GDM1 (cell line): ENCODE data around the gene BPTF.
"Not testable (repeated sequence)": the region's sequence is repeated elsewhere in the genome, so short reads cannot be mapped to it uniquely, and the experiment has no call there.

ENCODE experiments used
- DNase-seq: peaks from one replicate; lab custom pipeline; 2025; lab: John Stamatoyannopoulos, UW

Gene BPTF

DNA sequence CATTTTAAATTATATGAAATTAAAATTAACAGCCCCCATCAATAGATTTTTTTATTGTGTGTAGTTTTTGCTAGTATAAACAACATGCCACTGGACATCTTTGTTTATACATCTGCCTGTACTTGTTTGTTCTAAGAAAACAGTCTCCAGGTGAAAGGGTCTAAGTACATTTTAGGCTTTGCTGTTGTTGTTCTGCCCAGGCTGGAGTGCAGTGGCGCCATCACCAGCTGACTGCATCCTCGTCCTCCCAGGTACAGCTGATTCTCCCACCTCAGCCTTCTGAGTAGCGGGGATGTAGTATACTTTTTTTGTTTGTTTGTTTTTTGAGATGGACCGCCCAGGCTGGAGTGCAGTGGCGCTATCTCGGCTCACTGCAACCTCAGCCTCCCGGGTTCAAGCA is 145.5 kb downstream of the BPTF start:
- DNase-seq = no peak

DNA sequence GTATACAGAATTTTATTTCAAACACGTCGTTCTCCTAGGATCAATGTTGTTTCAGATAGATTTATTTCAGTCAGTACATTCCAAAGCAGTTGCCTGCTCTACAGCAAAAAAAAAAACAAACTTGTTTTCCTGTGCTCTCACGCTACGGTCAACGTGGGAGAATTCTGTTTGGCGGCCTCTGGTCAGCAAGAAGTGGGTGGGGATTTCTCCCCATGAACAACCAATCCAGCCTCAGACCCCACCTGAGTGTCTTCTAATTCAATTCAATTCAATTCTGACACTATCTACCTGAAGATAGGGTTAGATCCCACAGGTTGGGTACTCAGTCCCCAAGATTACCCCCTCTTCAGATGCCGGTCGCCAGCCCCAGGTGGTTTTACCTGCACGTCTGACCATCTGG is 148.9 kb downstream of the BPTF start:
- no peak for DNase-seq

GRCh38 chr17:67974598-67975066 is 149.3 kb downstream of the BPTF start:
- DNase-seq = no peak

DNA sequence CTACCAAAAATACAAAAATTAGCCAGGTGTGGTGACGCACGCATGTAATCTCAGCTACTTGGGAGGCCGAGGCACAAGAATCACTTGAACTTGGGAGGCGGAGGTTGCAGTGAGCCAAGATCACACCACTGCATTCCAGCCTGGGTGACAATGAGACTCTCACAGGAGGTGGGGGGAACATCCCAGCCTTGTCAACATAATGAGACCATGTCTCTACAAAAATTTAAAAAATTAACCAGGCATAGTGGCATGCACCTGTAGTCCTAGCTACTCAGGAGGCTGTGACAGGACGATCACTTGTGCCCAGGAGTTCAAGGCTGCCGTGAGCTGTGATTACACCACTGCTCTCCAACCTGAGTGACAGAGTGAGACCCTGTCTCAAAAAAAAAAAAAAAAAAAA is 151.0 kb downstream of the BPTF start:
- not testable (repeated sequence) for DNase-seq

GRCh38 chr17:67980456-67980855 is 155.2 kb downstream of the BPTF start:
- DNase-seq = no peak

DNA sequence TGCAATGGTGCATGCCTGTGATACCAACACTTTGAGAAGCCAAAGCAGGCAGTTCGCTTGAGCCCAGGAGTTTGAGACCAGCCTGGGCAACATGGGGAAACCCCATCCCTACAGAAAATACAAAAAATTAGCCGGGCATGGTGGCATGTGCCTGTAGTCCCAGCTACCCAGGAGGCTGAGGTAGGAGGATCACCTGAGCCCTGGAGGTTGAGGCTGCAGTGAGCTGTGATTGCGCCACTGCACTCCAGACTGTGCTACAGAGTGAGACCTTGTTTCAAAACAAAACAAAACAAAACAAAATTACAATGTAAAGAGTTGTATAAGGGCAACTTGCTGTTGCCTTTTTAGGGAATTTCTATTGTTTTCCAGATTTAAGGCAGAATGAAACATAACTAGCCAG is 155.6 kb downstream of the BPTF start:
- DNase-seq = not testable (repeated sequence)

DNA sequence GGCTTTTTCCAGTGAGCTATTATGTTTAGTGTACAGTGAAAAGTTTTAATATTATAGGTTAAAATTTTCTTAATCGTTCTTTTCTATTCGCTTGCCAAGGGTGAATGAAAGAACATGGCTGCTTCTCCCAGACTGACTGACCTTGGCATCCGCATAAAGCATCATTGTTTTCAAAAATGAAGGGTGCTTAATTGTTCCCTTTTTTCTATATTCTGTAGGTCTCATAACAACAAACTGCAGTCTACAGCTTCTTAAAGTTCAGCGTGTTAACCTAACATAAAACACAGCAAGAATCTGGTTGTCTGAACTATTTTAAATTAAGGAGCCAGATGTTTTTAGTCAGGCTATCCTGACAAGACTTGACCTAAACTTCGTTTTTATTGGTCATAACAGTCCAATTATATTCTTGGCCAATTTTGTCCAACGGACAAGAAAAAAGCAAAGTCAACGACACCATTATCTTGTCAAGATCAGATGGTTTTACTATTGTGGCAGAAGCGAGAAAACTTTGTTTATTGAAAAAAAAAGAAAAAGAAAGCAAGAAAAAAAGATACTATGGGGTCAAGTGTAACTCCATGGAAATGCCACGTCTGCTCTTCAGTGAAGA is 156.8 kb downstream of the BPTF start:
- no peak for DNase-seq

GRCh38 chr17:67982686-67983382 is 157.5 kb downstream of the BPTF start:
- DNase-seq = no peak

DNA sequence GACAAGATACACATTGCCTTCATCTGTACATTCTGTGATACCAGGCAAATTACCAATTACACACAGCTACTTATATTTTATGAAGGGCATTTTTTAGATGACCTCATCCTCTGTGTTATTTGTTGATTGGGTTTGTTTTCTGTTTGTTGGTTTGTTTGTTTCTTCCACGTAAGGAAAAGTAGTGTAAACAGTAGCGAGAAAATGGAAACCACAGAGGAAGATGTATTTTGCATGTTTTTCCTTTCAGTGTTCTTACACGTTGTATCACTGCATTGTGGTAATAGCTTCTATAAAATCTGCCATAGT is 158.0 kb downstream of the BPTF start:
- no peak for DNase-seq

- DNase-seq = no peak
Measured at GRCh38 chr17:67990909-67991308, 165.6 kb downstream of the BPTF start.

- no peak for DNase-seq
Measured at GRCh38 chr17:67992548-67993152, 167.3 kb downstream of the BPTF start.

- DNase-seq = peak; percentile 76
Measured at GRCh38 chr17:67993153-67993997, 168.1 kb downstream of the BPTF start.

DNA sequence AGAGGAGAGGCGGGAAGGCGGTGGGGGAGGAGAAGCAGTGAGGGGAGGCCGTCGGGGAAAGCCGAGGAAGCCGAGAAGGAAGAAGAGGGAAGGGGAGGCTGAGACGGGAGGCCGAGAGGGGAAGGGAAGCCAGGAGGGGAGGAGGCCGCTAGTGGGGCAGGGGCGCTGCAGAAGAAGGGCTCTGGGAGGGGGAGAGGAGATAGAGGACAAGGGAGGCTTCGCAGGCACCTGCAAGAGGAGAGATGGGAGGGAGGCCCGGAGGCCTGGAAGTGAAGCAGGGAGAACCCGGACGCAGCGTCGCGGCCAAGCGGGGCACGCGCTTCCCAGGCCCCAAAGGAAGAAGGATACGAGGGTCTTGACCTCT is 168.7 kb downstream of the BPTF start:
- DNase-seq = no peak

- DNase-seq = no peak
Measured at GRCh38 chr17:67994817-67995569, 169.7 kb downstream of the BPTF start.

GRCh38 chr17:67995570-67996263 is 170.4 kb downstream of the BPTF start:
- no peak for DNase-seq

DNA sequence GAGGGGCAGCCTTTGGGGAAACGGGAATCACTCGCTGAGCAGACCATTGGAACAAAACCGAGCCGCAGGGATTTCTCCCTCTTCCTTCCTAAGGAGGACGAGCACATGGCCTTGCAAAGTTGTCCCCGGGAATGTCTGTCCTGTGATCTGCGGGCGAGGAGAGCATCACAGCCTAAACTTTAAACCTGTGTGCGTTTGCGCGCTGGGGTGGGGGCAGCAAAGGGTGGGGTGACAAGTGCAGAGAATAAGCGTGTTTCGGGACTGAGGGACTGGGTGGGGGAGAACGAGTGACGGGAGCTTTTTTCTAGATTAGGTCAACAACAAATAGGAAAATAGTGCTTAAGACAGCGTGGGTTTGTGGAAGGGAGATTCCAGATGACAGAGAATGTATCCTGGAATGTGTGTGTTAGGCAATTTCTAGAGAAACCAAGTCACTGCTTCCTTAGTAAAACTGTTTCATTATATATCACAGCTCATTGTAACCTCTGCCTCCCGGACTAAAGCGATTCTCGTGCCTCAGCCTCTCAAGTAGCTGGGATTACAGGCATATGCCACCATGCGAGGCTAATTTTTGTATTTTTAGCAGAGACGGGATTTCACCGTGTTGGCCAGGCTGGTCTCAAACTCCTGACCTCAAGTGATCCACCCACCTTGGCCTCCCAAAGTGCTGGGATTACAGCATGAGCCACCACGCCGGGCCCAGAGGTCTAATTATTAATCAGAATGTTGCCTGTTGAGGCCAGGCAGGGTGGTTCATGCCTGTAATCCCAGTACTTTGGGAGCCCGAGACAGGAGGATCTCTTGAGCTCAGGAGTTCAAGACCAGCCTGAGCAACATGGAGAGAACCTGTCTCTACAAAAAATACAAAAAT is 171.2 kb downstream of the BPTF start, which contains the start of gene C17orf58:
TSS of gene C17orf58 (minus strand) at position 169 of the 871 bp plus-strand sequence. CDS start 271 bp downstream, outside the sequence.
- DNase-seq = not testable (repeated sequence)

DNA sequence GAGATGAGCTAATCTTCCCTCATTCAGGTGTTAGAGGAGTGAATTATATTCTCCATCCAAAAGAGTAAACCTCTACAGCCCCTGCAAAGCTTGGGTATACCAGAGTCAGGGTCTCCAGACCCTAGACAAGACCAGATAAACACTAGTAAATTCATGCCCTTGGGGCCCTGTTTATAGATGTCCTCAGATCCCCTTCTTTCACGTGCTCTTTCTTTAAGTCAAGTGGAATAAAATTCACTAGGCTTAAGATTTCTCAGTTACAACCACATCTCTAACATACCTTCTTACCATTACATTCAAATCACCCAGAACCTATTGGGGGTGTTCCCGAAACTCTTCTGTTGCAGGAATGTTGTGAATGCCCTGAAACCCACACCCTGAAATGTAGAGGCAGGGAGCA is 173.2 kb downstream of the BPTF start:
- no peak for DNase-seq

DNA sequence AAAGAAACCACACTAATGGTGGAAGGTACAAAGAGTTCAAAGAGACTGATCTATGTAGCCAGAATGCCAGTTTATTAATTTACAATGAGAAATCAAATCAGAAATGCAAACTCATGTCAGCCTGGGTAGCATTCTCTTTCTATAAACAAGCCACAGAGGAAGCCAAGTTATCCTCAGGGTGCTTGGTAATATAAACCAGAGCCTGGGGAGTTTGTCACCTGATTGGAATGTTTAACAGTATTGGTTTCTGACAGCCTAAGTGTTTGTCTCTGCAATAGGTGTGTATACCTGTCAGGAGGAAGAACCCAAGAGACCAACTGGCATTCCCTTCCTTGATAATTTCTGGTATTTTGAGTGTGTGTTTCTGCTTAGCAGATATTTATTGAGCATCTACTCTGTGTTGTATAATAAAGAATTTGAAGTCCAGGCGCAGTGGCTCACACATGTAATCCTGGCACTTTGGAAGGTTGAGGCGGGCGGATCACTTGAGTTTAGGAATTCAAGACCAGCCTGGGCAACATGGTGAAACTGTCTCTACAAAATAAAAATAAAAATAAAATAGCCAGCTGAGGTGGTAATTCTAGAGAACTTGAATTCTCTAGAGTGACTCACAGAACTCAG is 174.1 kb downstream of the BPTF start:
- DNase-seq = no peak

DNA sequence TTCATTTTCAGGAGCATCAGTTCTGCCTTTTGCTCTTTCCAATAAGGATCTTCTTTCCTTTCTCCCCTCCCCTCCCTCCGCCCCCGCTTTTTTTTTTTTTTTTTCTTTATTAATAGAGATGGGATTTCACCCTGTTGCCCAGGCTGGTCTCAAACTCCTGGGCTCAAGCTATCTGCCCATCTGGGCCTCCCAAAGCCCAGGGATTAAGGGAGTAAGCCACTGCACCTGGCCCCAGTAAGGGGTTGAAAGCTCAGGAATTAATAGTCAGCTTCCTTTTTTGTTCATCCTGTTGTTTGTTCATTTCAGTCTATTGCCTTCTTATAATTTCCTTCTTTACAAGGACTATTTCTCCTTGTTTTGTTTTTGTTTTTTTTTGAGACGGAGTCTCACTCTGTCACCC is 178.9 kb downstream of the BPTF start:
- DNase-seq = no peak

- no peak for DNase-seq
Measured at GRCh38 chr17:68006797-68007196, 181.5 kb downstream of the BPTF start.
